GM12878 (cell line): ENCODE results near the gene OPRD1. TPM values are rescaled to one million over a fixed set of nuclear protein-coding genes. Genes with fewer than 3 reads are reported as not detected.

Source experiments
- ATAC-seq: fragments of 200-7000 bp; cut with Tn5 transposase; 3 replicates; pipeline ENCODE4 v1.9.1; 2020; ENCODE audit warnings: mild to moderate bottlenecking, moderate library complexity
- BruUV-seq: library from RNA; stranded (reverse); fragments of 400-500 nt; replicated peaks from 2 replicates; lab custom pipeline; 2021; lab: Mats Ljungman, UMichigan
- CTCF ChIA-PET: fragments of 300-600 bp; sonication (Branson Sonifier 250); formaldehyde crosslinking; extraction: SDS; loops from one replicate; lab custom pipeline; 2021; ENCODE audit warnings: inconsistent platforms; lab: Yijun Ruan, JAX
- POLR2A ChIA-PET: fragments of 350-600 bp; formaldehyde crosslinking; extraction: SDS; loops from one replicate; lab custom pipeline; 2021; ENCODE audit warnings: inconsistent platforms; lab: Charles Lee
- RAD21 ChIA-PET: fragments of 300-600 bp; sonication (Branson Sonifier 250); formaldehyde crosslinking; loops from one replicate; lab custom pipeline; 2023; ENCODE audit warnings: antibody characterized with exemption; ENCODE audit not compliant: unreplicated experiment; lab: Charles Lee
- SMC1A ChIA-PET: fragments of 300-600 bp; sonication (Branson Sonifier 250); formaldehyde crosslinking; loops from one replicate; lab custom pipeline; 2023; ENCODE audit not compliant: unreplicated experiment, uncharacterized antibody; lab: Charles Lee
- DNase-seq: peaks from one replicate; pipeline ENCODE4 v3.0.0-alpha.2; 2011; ENCODE audit warnings: low read depth, low spot score
- FAIRE-seq: peaks from 3 replicates; lab custom pipeline; 2011; peaks lifted over from hg19 to GRCh38; lab: Jason Lieb, UNC
- H2AFZ ChIP-seq: 2 replicates; pipeline ENCODE4 v1.6.0; 2011; ENCODE audit warnings: low read depth, low read length, control low read depth; ENCODE audit not compliant: control insufficient read depth
- H3K27ac ChIP-seq: 2 replicates; pipeline ENCODE4 v1.5.1; 2011; ENCODE audit warnings: control low read depth; ENCODE audit not compliant: control insufficient read depth, insufficient read depth
- H3K27me3 ChIP-seq, 2 experiments: replicated peaks in 1 of 2; 2 replicates each; pipeline versions ENCODE4 v1.6.0 to v1.6.1; 2011; ENCODE audit warnings: low read length in 1 of 2; ENCODE audit not compliant: control insufficient read depth in 2 of 2, insufficient read depth in 2 of 2
- H3K36me3 ChIP-seq, 2 experiments: 2 replicates each; pipeline ENCODE4 v1.5.1; 2011; ENCODE audit warnings: low read length in 1 of 2; ENCODE audit not compliant: control insufficient read depth in 2 of 2, insufficient read depth in 2 of 2
- H3K4me1 ChIP-seq: 2 replicates; pipeline ENCODE4 v1.6.1; 2011; ENCODE audit warnings: mild to moderate bottlenecking, low read length, moderate library complexity, mixed read lengths; ENCODE audit not compliant: control insufficient read depth, insufficient read depth
- H3K4me2 ChIP-seq: 2 replicates; pipeline ENCODE4 v1.6.0; 2011; ENCODE audit warnings: control low read depth; ENCODE audit not compliant: control insufficient read depth, insufficient read depth
- H3K4me3 ChIP-seq: fragments of 200-600 bp; sonication (generic); 2 replicates; pipeline ENCODE4 v1.5.1; 2016
- H3K79me2 ChIP-seq: 2 replicates; pipeline ENCODE4 v1.6.0; 2011; ENCODE audit warnings: low read length; ENCODE audit not compliant: control insufficient read depth, insufficient read depth
- H3K9ac ChIP-seq: 2 replicates; pipeline ENCODE4 v1.8.0; 2011; ENCODE audit warnings: low read length, control low read depth, mixed read lengths; ENCODE audit not compliant: control insufficient read depth, insufficient read depth
- H3K9me3 ChIP-seq: replicated peaks from 3 replicates; pipeline ENCODE4 v1.5.1; 2011; ENCODE audit warnings: mild to moderate bottlenecking, low read length; ENCODE audit not compliant: control insufficient read depth, insufficient read depth
- H4K20me1 ChIP-seq: 2 replicates; pipeline ENCODE4 v1.6.0; 2011; ENCODE audit not compliant: control insufficient read depth, insufficient read depth
- CBX3 ChIP-seq: fragments of 200-600 bp; sonication (generic); IDR thresholded peaks from 2 replicates; pipeline ENCODE4 v1.6.1; 2016; ENCODE audit warnings: low read depth, borderline replicate concordance
- CHD1 ChIP-seq: IDR thresholded peaks from 2 replicates; pipeline ENCODE4 v1.6.1; 2012; ENCODE audit warnings: low read depth, low read length, improper control_type of control experiment
- HDAC6 ChIP-seq: fragments of 200-600 bp; sonication (generic); IDR thresholded peaks from one replicate; pipeline ENCODE4 v1.8.0; 2017; ENCODE audit warnings: antibody characterized with exemption; ENCODE audit not compliant: unreplicated experiment
- MEF2B ChIP-seq: fragments of 450-650 bp; IDR thresholded peaks from 2 replicates; pipeline ENCODE4 v1.6.1; 2018; ENCODE audit warnings: mild to moderate bottlenecking, moderate library complexity; ENCODE audit not compliant: partially characterized antibody, poor library complexity, severe bottlenecking
- NFYB ChIP-seq: IDR thresholded peaks from 2 replicates; pipeline ENCODE4 v1.6.1; 2011; ENCODE audit warnings: low read depth, mild to moderate bottlenecking, low read length, improper control_type of control experiment, moderate library complexity; ENCODE audit not compliant: insufficient read depth
- SMAD1 ChIP-seq: fragments of 450-650 bp; IDR thresholded peaks from 2 replicates; pipeline ENCODE4 v1.6.1; 2018; ENCODE audit warnings: mild to moderate bottlenecking, low read depth; ENCODE audit not compliant: partially characterized antibody
- SP1 ChIP-seq: IDR thresholded peaks from one replicate; pipeline ENCODE4 v1.6.1; 2011; ENCODE audit warnings: low read depth, low read length
- SREBF2 ChIP-seq: IDR thresholded peaks from 2 replicates; pipeline ENCODE4 v1.6.1; 2012; ENCODE audit warnings: mild to moderate bottlenecking, low read length
- SRF ChIP-seq, 2 experiments: IDR thresholded peaks; 2 replicates each; pipeline ENCODE4 v1.6.1; 2011; ENCODE audit warnings: low read depth in 2 of 2, low read length in 2 of 2, mild to moderate bottlenecking in 1 of 2, moderate library complexity in 1 of 2
- YBX1 ChIP-seq: fragments of 450-650 bp; IDR thresholded peaks from 2 replicates; pipeline ENCODE4 v1.6.1; 2016; ENCODE audit warnings: antibody characterized with exemption
- ZNF217 ChIP-seq: fragments of 450-650 bp; IDR thresholded peaks from 2 replicates; pipeline ENCODE4 v1.6.1; 2017; ENCODE audit warnings: antibody characterized with exemption, mild to moderate bottlenecking
- ZNF384 ChIP-seq: IDR thresholded peaks from 2 replicates; pipeline ENCODE4 v1.6.1; 2012; ENCODE audit warnings: low read depth, mild to moderate bottlenecking, low read length, improper control_type of control experiment, borderline replicate concordance
- whole genome bisulfite sequencing: methylation state at CpG from one replicate; pipeline ENCODE4 v1.1.6; 2016; ENCODE audit warnings: low lambda C conversion rate; ENCODE audit not compliant: insufficient replicate concordance, insufficient coverage; ENCODE audit errors: missing lambda C conversion rate; 5-methylcytosine and 5-hydroxymethylcytosine counted together
- in situ Hi-C: fragments of 300-500 bp; cut with MboI; formaldehyde crosslinking; loops from 9 replicates; pipeline ENCODE4 v1.14.3; 2018; ENCODE audit warnings: mixed read lengths
- intact Hi-C: fragments of 100-400 bp; cut with micrococcal nuclease; formaldehyde crosslinking; loops from one replicate; pipeline ENCODE4 v1.14.2; 2022; ENCODE audit not compliant: unreplicated experiment
- polyA plus RNA-seq, 11 experiments: library from polyadenylated mRNA; depleted of rRNA in 4 of 11; unstranded in 6 of 11; stranded (reverse) in 5 of 11; fragments of >200 nt; fragmentation: Nextera tagmentation in 4 of 11; fragmentation: Illumina TruSeq in 1 of 11; extraction: Ambion mirVana in 4 of 11; extraction: Trizol in 1 of 11; gene quantifications; 1 replicate in 1 of 11; 2 replicates in 10 of 11; pipeline versions ENCODE4 v1.2.1 to v1.2.3, GENCODE V29; 2011 to 2016; ENCODE audit warnings: inconsistent platforms in 2 of 11, missing spikeins in 2 of 11, low read depth in 1 of 11
- total RNA-seq, 4 experiments: library from RNA; depleted of rRNA in 3 of 4; stranded (reverse); fragments of >200 nt in 3 of 4; fragmentation: Illumina TruSeq in 1 of 4; extraction: Trizol in 1 of 4; gene quantifications; 2 replicates each; pipeline versions ENCODE4 v1.2.1 to v1.2.3, GENCODE V29; 2013 to 2021
- TF ChIP-seq, protein P1 (sequence below): IDR thresholded peaks from 2 replicates; pipeline ENCODE4 v1.6.1; 2012; ENCODE audit warnings: low read depth, low read length, improper control_type of control experiment
- TF ChIP-seq, protein P2 (sequence below): IDR thresholded peaks from 2 replicates; pipeline ENCODE4 v1.6.1; 2011; ENCODE audit warnings: low read depth, low read length, improper control_type of control experiment, borderline replicate concordance
- TF ChIP-seq, protein P3 (sequence below): fragments of 450-650 bp; formaldehyde crosslinking; IDR thresholded peaks from 2 replicates; pipeline ENCODE4 v1.4.0; 2022; ENCODE audit warnings: mild to moderate bottlenecking, moderate library complexity

OPRD1 gene
- total and polyA plus RNA-seq, 10 of the 15 experiments (the other 5 are each of a cell fraction or from before 2014, with no cell fraction given) = 0.02 TPM; not detected in 8

DNA sequence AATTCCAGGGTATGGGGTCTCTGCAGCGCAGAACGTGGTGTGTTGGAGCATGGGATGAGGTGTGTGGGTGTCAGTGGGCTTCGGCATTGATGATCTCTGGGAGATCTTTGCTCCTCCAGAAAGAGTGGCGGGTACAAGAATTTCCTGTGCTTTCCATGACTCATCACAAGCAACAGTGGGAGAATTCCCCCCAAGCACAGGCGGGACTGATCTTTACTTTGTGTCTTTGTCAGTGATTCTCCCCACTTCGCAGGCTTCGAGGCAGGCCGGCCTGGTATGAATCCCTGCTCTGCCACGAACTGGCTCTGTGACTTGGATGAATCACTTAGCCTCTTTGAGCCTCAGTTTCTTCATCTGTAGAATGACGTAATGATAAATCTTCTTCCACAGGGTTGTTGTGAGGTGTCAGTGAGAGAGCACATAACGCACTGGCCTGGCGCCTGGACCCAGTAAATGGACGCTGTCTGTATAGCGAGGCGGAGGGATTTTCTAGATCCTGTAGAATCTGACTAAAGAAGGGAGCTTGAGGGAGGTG, 2.0 kb downstream of the OPRD1 start (continued):
- TF ChIP-seq, protein P1, sequence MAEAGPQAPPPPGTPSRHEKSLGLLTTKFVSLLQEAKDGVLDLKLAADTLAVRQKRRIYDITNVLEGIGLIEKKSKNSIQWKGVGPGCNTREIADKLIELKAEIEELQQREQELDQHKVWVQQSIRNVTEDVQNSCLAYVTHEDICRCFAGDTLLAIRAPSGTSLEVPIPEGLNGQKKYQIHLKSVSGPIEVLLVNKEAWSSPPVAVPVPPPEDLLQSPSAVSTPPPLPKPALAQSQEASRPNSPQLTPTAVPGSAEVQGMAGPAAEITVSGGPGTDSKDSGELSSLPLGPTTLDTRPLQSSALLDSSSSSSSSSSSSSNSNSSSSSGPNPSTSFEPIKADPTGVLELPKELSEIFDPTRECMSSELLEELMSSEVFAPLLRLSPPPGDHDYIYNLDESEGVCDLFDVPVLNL = no peak

DNA sequence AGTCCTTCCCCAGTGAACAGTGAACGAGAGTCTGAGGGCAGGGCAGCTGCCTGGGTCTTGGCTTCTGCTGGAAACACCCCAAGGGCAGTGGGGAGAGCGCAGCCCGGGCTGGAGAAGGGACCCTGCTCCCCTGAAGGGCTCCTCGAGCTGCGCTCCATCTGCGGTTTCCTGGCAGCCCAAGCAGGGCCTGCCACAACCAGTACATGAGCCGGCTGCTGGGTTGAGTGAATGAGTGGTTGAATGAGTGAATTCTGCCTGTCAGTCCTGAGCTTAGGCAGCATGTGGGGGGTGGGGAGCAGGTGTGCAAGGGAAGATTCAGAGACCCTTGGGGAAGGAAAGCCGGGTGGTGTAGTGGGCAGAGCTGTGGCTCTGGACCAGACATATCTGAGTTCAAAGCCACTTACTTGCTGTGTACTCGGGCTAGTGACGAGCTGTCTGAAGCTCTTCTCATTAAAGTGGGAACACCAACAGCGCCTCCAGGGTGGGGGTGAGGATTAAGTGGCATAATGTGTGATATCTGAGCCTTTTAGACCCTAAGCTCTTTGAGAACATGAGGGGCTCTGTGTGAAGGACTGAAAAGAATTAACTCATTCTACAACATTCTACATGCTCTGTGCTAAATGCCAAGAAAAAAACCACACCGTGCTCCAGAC, 3.7 kb downstream of the OPRD1 start:
- ATAC-seq (peak; percentile 31; the same call in 2 of the 3 replicates), DNase-seq (no peak), FAIRE-seq (no peak)
- in situ Hi-C loops (no loop called here), intact Hi-C loops (no loop called here)
- Histone ChIP-seq H3K36me3 (no peaks in the 10 kb centered on the region), H3K27ac (no peak overlapping the region), H3K4me3 (no peak overlapping the region), H2AFZ (no peak overlapping the region), H3K4me1 (no peaks in the 10 kb centered on the region), H3K4me2 (no peak overlapping the region), H3K79me2 (no peaks in the 10 kb centered on the region), H4K20me1 (no peaks in the 10 kb centered on the region), H3K9ac (no peak overlapping the region), H3K9me3 (no peaks in the 10 kb centered on the region), H3K27me3 (peaks cover 0 to 1% of the 10 kb centered on the region in 2 experiments; a peak in 2 of 4 replicates)
- TF ChIP-seq CHD1 = no peak
- TF ChIP-seq NFYB = no peak
- TF ChIP-seq, protein P2, sequence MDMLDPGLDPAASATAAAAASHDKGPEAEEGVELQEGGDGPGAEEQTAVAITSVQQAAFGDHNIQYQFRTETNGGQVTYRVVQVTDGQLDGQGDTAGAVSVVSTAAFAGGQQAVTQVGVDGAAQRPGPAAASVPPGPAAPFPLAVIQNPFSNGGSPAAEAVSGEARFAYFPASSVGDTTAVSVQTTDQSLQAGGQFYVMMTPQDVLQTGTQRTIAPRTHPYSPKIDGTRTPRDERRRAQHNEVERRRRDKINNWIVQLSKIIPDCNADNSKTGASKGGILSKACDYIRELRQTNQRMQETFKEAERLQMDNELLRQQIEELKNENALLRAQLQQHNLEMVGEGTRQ = no peak
- TF ChIP-seq ZNF384 = no peak
- TF ChIP-seq HDAC6 = no peak
- TF ChIP-seq SP1 = no peak
- no peak for TF ChIP-seq ZNF217
- no peak for TF ChIP-seq YBX1
- TF ChIP-seq SMAD1 = no peak
- no peak for TF ChIP-seq SRF (IDR thresholded peaks at IDR 0.05; ENCODE audit: low read depth in 2 of 2, low read length in 2 of 2)
- no peak for TF ChIP-seq SREBF2
- no peak for TF ChIP-seq MEF2B
- TF ChIP-seq CBX3 = no peak
- TF ChIP-seq, protein P3, sequence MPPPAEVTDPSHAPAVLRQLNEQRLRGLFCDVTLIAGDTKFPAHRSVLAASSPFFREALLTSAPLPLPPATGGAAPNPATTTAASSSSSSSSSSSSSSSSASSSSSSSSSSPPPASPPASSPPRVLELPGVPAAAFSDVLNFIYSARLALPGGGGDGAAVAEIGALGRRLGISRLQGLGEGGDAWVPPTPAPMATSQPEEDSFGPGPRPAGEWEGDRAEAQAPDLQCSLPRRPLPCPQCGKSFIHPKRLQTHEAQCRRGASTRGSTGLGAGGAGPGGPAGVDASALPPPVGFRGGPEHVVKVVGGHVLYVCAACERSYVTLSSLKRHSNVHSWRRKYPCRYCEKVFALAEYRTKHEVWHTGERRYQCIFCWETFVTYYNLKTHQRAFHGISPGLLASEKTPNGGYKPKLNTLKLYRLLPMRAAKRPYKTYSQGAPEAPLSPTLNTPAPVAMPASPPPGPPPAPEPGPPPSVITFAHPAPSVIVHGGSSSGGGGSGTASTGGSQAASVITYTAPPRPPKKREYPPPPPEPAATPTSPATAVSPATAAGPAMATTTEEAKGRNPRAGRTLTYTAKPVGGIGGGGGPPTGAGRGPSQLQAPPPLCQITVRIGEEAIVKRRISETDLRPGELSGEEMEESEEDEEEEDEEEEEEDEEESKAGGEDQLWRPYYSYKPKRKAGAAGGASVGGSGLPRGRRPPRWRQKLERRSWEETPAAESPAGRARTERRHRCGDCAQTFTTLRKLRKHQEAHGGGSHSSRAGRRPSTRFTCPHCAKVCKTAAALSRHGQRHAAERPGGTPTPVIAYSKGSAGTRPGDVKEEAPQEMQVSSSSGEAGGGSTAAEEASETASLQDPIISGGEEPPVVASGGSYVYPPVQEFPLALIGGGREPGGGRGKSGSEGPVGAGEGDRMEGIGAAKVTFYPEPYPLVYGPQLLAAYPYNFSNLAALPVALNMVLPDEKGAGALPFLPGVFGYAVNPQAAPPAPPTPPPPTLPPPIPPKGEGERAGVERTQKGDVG = no peak
- POLR2A ChIA-PET = no interaction called here
- RAD21 ChIA-PET = no interaction called here
- CTCF ChIA-PET = interaction anchor here (0.7 to 1.2 kb wide), 3 partner anchors 23 to 218 kb away, joined by 3 to 4 read pairs (median 3); no protein-coding TSS in a partner anchor
- WGBS = 33% methylated on average over 12 of the region's 12 CpGs
- SMC1A ChIA-PET = no interaction called here
- no TSS peak for BruUV-seq
